Esophagus (tissue), 2 donors: ENCODE measurements around the gene ZNF516. TPM values are rescaled to one million over a fixed set of nuclear protein-coding genes. Genes with fewer than 3 reads are reported as not detected.

Experiments used
- H3K27ac ChIP-seq, 2 donors: one replicate each; pipeline ENCODE4 v1.5.1; 2013; ENCODE audit warnings: low read depth in 2 of 2, mild to moderate bottlenecking in 2 of 2, inconsistent platforms in 1 of 2, low read length in 1 of 2, moderate library complexity in 1 of 2
- H3K27me3 ChIP-seq, 2 donors: one replicate each; pipeline ENCODE4 v1.6.1; 2013; ENCODE audit warnings: low read length in 2 of 2, control low read depth in 1 of 2, mild to moderate bottlenecking in 1 of 2; ENCODE audit not compliant: insufficient read depth in 2 of 2, control insufficient read depth in 1 of 2
- H3K36me3 ChIP-seq, 2 donors: one replicate each; pipeline ENCODE4 v1.6.1; 2013; ENCODE audit warnings: low read length in 1 of 2; ENCODE audit not compliant: control insufficient read depth in 2 of 2, insufficient read depth in 2 of 2
- H3K4me1 ChIP-seq, 2 donors: one replicate each; pipeline ENCODE4 v1.6.1; 2013; ENCODE audit warnings: low read length in 1 of 2; ENCODE audit not compliant: control insufficient read depth in 2 of 2, insufficient read depth in 2 of 2
- H3K4me3 ChIP-seq, 2 donors: one replicate each; pipeline ENCODE4 v1.5.1; 2013; ENCODE audit warnings: low read length in 2 of 2, mild to moderate bottlenecking in 2 of 2, low read depth in 1 of 2, moderate library complexity in 1 of 2
- H3K9me3 ChIP-seq, 2 donors: one replicate each; pipeline ENCODE4 v1.6.1; 2013; ENCODE audit warnings: mild to moderate bottlenecking in 2 of 2, low read depth in 1 of 2, low read length in 1 of 2, moderate library complexity in 1 of 2; ENCODE audit not compliant: control insufficient read depth in 2 of 2, insufficient read depth in 1 of 2
- WGBS, 2 donors: extraction: QIAGEN DNeasy Blood & Tissue Kit; methylation state at CpG; one replicate each; pipeline ENCODE4 v1.1.7; 2013; 5-methylcytosine and 5-hydroxymethylcytosine counted together
- polyA plus RNA-seq, 2 donors: library from polyadenylated mRNA; stranded (reverse); fragments of 200-250 nt; gene quantifications; one replicate each; pipeline ENCODE4 v1.2.3, GENCODE V29; 2013
- donor health status: healthy with polysubstance abuse.
- donor health status: Bipolar disorder and iron deficiency.

ZNF516 gene
- polyA plus RNA-seq, 2 donors: 4.0 to 5.4 TPM

DNA sequence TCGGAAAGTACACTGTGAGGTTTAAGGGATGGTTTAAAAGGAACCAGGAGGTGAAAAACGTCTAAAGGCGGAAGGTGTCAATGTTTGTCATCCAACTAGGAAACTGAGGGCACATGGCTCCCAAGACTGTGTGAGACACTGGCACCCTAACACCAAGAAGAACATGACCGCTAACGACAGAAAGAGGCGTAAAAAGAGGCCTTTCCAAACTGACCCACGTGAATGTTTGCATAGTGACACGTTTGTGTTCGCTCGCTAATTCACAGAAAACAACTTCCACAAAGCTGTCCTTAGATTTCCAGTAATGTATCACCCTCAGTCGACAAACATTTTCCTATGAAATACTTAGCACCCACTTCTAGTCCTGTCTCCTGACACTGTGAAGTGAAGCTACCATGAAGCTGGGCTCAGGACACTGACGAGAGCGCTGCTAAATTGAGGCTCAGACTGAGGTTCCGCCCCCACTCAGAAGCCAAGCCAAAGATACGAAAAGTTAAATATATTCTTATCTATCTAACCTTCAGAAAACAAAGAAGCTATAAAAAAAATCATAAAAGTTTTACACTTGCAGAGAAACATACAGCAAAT lies 86.5 kb downstream of the ZNF516 start:
- H3K4me1 ChIP-seq: no peaks in the 10 kb centered on the region
- H3K27me3 ChIP-seq: no peaks in the 10 kb centered on the region
- H3K4me3 ChIP-seq: no peak overlapping the region
- 86 to 87% methylated on average over 15 of the region's 15 CpGs for WGBS, 2 donors
- no peaks in the 10 kb centered on the region for H3K9me3 ChIP-seq
- no peak overlapping the region for H3K27ac ChIP-seq
- peaks cover 0 to 10% of the 10 kb centered on the region in 2 donors for H3K36me3 ChIP-seq

DNA sequence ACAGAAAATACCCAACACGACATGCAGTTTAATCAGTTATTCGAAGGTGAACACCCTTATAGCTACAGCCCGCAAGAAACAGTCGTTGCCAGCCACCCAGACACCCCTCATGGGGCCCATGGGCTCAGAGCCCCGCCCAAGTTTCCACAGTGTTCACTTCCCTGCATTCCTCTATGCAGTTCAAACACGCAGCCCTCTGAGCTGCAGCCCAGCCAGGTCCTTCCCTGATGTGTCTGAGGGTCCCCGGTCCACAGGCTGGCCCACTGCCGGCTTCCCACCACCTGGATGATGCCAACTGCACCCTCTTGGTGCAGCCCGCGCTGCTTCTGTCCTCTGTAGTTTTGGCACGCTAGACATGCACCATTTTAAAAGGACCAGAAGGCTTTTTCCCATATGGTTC lies 87.4 kb downstream of the ZNF516 start:
- peaks cover 0 to 10% of the 10 kb centered on the region in 2 donors for H3K36me3 ChIP-seq
- no peaks in the 10 kb centered on the region for H3K27me3 ChIP-seq
- 87 to 88% methylated on average over 11 of the region's 11 CpGs for WGBS, 2 donors
- no peak overlapping the region for H3K27ac ChIP-seq
- no peak overlapping the region for H3K4me3 ChIP-seq
- H3K9me3 ChIP-seq: no peaks in the 10 kb centered on the region
- no peaks in the 10 kb centered on the region for H3K4me1 ChIP-seq

DNA sequence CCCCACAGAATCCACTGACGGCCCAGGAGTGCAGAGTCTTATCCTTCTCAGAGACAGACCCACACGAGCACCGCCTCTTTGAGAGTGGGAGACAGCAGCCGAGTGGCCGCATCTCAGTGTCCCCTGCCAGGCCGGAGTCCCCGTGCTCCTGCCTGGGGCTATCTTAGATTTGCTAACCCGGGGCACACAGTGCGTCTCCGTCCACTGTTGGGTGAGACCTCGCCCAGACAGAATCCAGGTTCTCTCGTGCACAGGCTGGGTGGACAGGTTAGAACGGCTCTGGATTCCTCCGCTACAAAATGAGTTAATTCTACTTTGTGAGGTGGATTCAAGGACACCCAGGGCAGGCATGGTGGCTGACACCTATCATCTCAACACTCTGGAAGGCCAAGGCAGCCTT lies 88.3 kb downstream of the ZNF516 start:
- WGBS, 2 donors: 91 to 92% methylated on average over 14 of the region's 14 CpGs
- Histone ChIP-seq H3K9me3 (no peaks in the 10 kb centered on the region), H3K4me3 (no peak overlapping the region), H3K27ac (no peak overlapping the region), H3K27me3 (no peaks in the 10 kb centered on the region), H3K4me1 (no peaks in the 10 kb centered on the region), H3K36me3 (peaks cover 0 to 12% of the 10 kb centered on the region in 2 donors)

DNA sequence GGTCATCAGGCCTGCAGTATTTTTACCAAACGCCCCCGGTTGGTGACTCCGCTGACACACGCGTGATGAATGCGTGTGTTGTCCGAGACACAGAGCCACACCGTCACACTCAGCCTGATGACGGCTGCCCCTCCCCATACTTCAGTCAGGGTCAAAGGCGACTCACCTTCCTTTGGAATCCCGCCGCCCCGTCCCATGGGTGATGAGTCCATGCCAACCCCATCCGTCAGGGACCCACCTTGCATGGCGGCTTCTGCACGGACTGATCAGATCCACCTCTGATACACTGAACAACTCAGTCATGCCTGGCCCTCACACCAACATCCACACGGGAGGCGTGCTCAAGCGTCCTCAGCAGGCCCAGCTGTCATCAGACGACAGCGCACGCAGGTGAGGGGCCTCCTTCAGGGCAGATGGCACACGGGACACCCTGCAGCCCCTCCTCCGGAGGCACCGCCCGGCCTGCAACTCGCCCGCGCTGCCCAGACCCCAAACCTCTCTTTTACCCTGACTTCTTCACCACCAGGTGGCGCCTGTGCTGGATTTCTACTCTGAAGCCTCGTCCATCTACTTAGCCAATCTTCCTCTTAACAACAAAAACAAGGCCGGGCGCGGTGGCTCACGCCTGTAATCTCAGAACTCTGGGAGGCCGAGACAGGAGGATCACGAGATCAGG lies 89.2 kb downstream of the ZNF516 start:
- Histone ChIP-seq H3K4me1 (no peaks in the 10 kb centered on the region), H3K27me3 (no peaks in the 10 kb centered on the region), H3K36me3 (peaks cover 0 to 12% of the 10 kb centered on the region in 2 donors), H3K27ac (no peak overlapping the region), H3K9me3 (no peaks in the 10 kb centered on the region), H3K4me3 (no peak overlapping the region)
- WGBS, 2 donors: 82 to 85% methylated on average over 37 of the region's 37 CpGs

DNA sequence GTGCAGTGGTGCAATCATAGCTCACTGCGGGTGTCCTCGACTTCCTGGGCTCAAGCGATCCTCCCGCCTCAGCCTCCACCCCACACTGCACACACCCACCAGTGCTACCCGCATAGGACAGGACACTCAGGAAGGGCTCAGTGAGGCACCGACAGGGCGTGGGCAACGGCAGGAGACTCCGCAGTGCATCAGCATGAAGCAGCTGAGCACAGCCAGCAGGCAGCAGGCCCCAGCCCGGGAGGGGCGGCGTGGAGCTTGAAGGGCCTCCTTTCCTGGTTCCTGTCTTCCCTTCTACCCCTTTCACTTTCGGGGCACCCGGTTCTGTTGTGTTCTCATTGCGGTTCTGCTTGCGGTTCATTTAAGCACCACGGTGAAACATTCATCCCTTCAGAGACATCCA lies 89.8 kb downstream of the ZNF516 start:
- Histone ChIP-seq H3K36me3 (peaks cover 0 to 12% of the 10 kb centered on the region in 2 donors), H3K9me3 (no peaks in the 10 kb centered on the region), H3K27ac (no peak overlapping the region), H3K4me1 (no peaks in the 10 kb centered on the region), H3K27me3 (no peaks in the 10 kb centered on the region), H3K4me3 (no peak overlapping the region)
- 87 to 88% methylated on average over 17 of the region's 17 CpGs for WGBS, 2 donors

DNA sequence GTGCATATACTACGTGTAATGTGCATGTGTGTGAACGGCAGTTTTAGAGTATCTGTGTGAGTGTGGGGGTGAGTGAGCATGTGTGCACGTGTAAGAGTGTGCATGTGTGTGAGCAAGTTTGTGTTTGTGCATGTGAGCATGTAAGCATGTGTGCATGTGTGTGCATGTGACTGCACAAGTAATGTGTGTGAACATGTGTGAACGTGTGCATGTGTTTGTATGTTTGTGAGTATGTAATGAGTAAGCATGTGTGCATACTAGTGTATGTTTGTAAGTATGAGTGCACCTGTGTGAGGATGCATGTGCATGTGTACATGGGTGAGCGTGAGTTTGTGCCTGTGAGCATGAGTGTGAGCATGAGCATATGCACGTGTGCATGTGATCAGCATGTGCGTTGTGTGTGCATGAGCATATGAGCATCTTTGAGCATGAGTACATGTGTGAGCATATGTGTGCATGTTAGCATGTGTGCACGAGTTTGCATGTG lies 90.7 kb downstream of the ZNF516 start:
- no peaks in the 10 kb centered on the region for H3K27me3 ChIP-seq
- H3K4me3 ChIP-seq: no peak overlapping the region
- peaks cover 0 to 12% of the 10 kb centered on the region in 2 donors for H3K36me3 ChIP-seq
- H3K27ac ChIP-seq: no peak overlapping the region
- no peaks in the 10 kb centered on the region for H3K4me1 ChIP-seq
- no peaks in the 10 kb centered on the region for H3K9me3 ChIP-seq
- WGBS, 2 donors: 89 to 90% methylated on average over 8 of the region's 8 CpGs

DNA sequence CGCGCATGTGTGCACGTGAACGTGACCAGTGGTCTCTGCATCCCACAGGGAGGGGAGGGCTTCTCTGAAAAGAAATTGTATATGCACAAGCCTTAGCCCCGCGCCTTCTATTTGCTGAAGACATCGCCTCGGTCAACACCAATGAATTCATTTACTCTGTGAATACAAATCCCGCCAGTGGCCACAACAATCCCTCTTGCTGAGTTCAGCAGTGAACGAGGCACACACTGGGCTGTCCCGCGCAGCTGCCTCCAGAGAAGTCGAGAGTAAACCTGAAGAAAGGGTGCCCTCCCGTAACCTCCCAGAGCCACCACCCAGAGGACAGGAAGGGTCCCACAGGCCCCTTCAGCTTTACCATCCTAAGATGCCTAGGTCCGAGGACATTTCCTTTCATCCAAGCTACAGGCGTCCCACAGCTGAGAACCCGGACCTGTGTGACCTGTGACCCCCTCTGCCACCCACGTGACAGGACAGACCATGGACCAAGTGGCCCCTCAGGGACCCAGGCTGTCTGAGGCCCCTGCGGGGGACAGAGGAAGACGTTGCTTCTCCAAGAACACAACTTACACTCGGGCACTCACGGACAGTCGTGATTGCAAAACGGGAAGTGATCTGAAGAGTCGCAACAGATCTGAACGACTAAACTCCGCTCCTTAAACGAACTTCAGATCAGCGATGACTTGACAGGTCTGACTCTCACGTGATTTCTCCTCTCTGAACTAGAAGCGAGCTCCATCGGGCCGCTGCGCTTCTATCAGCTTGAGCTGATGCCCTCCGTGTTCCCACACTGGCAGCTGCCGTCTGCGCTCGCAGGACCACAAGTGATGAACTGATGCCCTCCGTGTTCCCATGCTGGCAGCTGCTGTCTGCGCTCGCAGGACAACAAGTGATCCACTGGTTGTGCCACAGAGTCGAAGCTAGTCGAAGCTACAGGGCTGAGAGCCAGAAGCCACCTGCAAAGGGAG lies 92.7 kb downstream of the ZNF516 start:
- Histone ChIP-seq H3K27me3 (no peaks in the 10 kb centered on the region), H3K36me3 (peaks cover 0 to 12% of the 10 kb centered on the region in 2 donors), H3K4me3 (no peak overlapping the region), H3K4me1 (no peaks in the 10 kb centered on the region), H3K9me3 (no peaks in the 10 kb centered on the region), H3K27ac (no peak overlapping the region)
- WGBS, 2 donors: 89 to 90% methylated on average over 43 of the region's 43 CpGs

DNA sequence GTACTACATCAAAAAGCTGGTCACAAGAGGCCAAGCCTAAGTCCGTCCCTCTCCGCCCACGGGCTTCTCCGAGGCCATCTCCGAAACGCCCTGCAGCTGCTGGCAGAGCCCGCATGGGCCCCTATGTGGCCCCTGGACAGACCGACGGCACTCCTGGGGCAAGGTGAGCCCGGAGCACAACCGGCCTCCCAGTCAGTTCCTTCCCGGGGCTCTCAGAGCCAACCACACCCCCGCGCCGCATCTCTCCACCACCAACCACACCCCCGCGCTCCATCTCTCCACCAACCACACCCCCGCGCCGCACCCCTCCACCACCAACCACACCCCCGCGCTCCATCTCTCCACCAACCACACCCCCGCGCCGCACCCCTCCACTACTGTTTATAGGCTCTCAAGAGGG lies 93.5 kb downstream of the ZNF516 start:
- Histone ChIP-seq H3K27me3 (no peaks in the 10 kb centered on the region), H3K4me1 (no peaks in the 10 kb centered on the region), H3K4me3 (no peak overlapping the region), H3K27ac (no peak overlapping the region), H3K9me3 (no peaks in the 10 kb centered on the region), H3K36me3 (peaks cover 0 to 12% of the 10 kb centered on the region in 2 donors)
- 79 to 81% methylated on average over 25 of the region's 25 CpGs for WGBS, 2 donors

DNA sequence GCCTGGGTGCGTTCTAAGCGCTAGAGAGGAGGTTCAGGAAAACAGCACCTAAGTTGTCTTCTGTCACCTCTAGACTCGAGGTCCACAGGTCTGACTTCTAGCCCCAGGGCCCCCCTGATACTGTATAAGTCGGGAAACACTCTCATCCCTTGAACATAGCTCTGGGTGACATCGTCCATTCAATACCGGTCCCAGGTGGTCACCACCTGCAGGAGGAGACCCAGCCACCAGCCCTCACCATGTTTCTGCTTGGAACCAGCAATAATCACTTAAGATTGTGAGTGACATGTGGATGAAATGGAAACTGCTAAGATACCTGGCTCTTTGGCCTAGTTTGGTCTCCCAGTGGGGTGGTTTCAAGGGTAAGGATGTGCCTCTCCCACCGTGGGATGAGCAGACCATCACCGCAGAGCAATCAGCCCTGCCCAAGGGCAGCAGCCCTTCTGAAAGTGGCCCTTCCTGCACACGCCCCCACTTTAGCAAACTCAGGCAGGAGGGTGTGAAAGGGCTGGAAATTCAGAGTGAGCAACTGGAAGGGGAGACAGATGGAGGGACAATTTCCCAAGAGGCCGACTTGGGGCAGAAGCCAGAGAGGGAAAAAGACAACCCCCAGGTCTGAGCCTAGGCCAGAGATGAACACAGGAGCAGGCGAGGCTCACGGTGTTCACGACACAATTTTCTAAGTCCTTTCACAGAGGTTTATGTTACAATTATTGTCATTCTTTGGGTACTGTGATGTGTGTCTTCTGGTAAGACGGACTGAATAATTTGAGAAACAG lies 95.2 kb downstream of the ZNF516 start:
- Histone ChIP-seq H3K36me3 (peaks cover 0 to 8% of the 10 kb centered on the region in 2 donors), H3K27ac (no peak overlapping the region), H3K27me3 (no peaks in the 10 kb centered on the region), H3K4me3 (no peak overlapping the region), H3K4me1 (peaks cover 0 to 7% of the 10 kb centered on the region in 2 donors), H3K9me3 (no peaks in the 10 kb centered on the region)
- WGBS, 2 donors: 82 to 83% methylated on average over 14 of the region's 14 CpGs
